ENCODE measurements around the gene WDR11.

The WDR11 gene

DNA sequence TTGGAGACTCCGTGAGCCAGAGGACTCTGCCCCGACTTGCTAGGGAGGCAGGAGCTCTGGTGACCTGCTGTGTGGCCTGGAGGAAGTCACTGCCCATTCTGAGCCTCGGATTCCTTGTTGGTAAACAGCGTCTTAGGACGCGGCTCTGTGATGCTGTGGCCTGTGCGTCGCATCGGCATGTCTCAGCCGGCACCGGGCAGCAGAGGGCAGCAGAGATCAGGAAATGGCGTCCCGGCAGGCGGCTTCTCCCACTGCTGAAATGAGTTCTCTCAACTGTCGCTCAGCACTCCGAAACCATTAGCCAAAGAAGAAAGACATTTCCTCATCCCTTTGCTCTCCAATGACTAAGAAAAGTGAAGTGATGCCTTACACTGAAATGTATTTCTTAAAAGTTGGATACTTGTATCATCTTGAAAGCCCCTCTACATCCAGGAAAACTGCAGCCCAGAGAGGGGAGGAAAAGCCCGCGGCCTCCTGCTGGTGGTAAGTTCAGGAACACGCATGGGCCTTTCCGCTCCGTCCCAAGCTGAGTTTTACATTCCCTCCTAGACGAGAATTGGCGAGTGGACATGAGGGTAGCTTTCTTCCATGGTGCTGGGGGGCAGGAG lies 91.7 kb downstream of the WDR11 start:
- TF ChIP-seq, protein P1, sequence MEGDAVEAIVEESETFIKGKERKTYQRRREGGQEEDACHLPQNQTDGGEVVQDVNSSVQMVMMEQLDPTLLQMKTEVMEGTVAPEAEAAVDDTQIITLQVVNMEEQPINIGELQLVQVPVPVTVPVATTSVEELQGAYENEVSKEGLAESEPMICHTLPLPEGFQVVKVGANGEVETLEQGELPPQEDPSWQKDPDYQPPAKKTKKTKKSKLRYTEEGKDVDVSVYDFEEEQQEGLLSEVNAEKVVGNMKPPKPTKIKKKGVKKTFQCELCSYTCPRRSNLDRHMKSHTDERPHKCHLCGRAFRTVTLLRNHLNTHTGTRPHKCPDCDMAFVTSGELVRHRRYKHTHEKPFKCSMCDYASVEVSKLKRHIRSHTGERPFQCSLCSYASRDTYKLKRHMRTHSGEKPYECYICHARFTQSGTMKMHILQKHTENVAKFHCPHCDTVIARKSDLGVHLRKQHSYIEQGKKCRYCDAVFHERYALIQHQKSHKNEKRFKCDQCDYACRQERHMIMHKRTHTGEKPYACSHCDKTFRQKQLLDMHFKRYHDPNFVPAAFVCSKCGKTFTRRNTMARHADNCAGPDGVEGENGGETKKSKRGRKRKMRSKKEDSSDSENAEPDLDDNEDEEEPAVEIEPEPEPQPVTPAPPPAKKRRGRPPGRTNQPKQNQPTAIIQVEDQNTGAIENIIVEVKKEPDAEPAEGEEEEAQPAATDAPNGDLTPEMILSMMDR (IDR thresholded peaks at IDR 0.05; ENCODE audit: control insufficient read depth, extremely low read depth, insufficient read depth): peak; percentile 99
- no peak overlapping the region for H3K4me3 ChIP-seq (ENCODE audit: low read depth, low read length)
- peak; percentile 45 for DNase-seq (ENCODE audit: low read depth)

DNA sequence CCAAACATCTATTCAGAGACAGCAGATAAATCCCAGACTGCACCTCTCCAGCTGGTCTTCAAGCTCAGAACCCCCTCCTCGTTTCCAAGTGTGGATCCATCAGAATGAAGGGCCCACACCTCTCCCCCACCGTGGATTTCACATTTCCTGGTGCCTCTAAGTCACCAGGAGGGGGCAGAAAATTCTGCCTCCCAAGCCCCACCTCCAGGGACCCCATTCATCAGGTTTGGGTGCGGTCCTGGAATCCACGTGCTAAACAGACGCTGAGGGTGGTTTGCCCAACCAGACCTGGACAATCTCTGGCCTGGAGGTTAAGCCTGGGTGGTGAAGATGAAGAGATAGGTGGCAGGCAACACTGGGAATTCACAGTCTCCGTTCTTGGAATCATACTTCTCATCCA lies 92.4 kb downstream of the WDR11 start:
- no peak for DNase-seq (ENCODE audit: low read depth)
- TF ChIP-seq, protein P1 (IDR thresholded peaks at IDR 0.05; ENCODE audit: control insufficient read depth, extremely low read depth, insufficient read depth): no peak
- H3K4me3 ChIP-seq (ENCODE audit: low read depth, low read length): no peak overlapping the region

DNA sequence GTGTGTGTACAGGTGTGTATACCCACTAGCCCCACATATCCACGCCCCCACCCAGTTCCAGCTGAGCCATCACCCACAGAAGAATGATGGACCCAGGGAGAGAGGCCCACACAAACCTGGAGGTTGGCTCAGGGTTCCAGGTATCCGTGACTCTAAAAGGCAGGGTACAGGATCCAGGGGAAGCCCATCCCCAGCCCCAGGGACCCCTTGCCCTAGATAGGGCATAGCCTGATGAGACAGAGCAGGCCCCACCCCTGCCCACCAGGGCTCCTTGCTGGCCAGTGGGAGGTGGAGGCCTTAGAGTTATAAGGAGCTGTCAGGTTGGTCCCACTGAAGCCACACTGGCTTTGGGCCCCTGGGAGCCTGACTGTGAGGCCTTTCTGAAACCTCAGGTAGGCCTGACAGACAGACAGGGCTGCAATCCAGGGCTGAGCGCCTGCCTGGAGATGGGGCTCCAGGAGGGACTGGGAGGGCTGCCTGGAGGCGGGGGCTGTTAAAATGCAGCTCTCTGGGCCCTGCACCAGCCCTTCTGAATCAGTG lies 93.5 kb downstream of the WDR11 start:
- H3K4me3 ChIP-seq (ENCODE audit: low read depth, low read length): no peak overlapping the region
- TF ChIP-seq, protein P1 (IDR thresholded peaks at IDR 0.05; ENCODE audit: control insufficient read depth, extremely low read depth, insufficient read depth): no peak
- DNase-seq (ENCODE audit: low read depth): no peak

DNA sequence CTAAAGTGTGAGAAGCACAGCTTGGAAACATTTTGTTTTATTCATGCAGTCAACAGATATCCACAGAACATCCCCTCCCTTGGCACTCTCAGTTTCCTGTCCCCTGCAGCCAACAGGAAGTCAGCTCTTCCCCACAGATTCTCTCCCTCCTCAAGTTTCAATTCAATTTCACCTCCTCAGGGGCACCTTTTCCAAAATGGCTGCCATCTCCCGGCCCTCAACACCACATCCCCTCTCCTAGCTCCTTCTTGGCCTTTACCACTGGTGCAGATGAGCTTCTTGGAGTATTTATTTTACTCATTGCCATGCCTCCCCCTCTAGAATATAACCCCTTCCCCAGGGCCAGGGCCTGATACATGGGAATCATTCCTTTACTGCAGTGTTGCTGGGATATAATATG lies 94.0 kb downstream of the WDR11 start:
- H3K4me3 ChIP-seq (ENCODE audit: low read depth, low read length): no peak overlapping the region
- TF ChIP-seq, protein P1 (IDR thresholded peaks at IDR 0.05; ENCODE audit: control insufficient read depth, extremely low read depth, insufficient read depth): no peak

DNA sequence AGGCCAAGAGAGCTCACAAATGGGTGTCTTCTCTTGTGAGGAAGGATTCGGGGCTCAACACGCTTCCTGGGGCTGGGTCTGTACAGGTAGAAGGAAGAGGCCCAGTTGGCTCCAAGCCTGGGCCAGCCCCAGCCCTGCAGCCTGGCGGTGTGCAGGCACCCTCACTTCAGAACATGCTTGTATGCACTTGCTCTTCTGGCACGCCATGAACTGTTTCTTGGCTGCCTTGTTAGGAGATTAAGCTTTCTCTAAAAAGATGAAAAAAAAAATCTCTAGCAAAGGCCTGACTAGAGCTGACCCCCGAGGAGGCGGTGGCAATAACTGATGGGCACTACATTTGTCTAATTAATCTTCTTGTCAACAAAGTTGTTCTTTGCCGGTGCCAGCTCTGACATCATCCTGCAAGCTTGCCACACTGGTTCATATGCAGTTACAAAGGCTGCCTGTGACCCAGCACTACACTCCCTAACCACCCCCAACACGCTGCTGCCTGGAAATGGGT lies 94.7 kb downstream of the WDR11 start:
- no peak overlapping the region for H3K4me3 ChIP-seq (ENCODE audit: low read depth, low read length)
- TF ChIP-seq, protein P1 (IDR thresholded peaks at IDR 0.05; ENCODE audit: control insufficient read depth, extremely low read depth, insufficient read depth): no peak
- peak; percentile 84 for DNase-seq (ENCODE audit: low read depth)

More for the DNA sequence above, 94.0 kb downstream of the WDR11 start:
- no peak for DNase-seq (ENCODE audit: low read depth)

DNA sequence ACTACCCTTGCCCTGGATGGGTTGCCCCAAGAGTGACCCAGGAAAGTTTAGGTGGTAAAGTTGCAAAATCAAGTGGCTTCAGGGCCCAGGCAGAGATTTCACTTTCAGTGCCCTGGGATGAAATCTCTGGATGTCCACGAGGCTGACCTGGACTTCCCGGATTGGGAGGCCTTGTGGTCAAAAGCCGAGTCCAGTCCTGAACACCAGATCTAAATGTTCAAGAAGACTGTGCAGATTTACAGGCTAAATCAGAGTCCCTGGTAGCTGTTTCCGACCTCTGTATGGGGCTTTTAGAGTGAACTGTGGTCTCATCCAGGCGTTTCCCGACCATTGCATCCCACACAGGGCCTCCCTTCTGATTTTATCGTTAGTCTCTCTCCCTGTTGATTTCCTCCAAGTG lies 95.3 kb downstream of the WDR11 start:
- no peak for DNase-seq (ENCODE audit: low read depth)
- TF ChIP-seq, protein P1 (IDR thresholded peaks at IDR 0.05; ENCODE audit: control insufficient read depth, extremely low read depth, insufficient read depth): no peak
- no peak overlapping the region for H3K4me3 ChIP-seq (ENCODE audit: low read depth, low read length)
